Adrenal gland (tissue), 12 donors: ENCODE measurements around the gene HSBP1L1. TPM values are rescaled to one million over a fixed set of nuclear protein-coding genes. Genes with fewer than 3 reads are reported as not detected.

Experiments used
- DNase-seq, 7 donors: peaks; one replicate each; pipeline ENCODE4 v3.0.0-alpha.2; 2019 to 2020
- H3K27ac ChIP-seq, 5 donors: fragments of 200-600 bp; sonication (generic) in 4 of 5; 1 replicate in 3 of 5; 2 replicates in 2 of 5; pipeline versions ENCODE4 v1.5.1 to v1.8.0; 2016 to 2020; ENCODE audit warnings: mild to moderate bottlenecking in 1 of 5
- H3K27me3 ChIP-seq: fragments of 200-600 bp; 2 replicates; pipeline ENCODE4 v1.8.0; 2021
- H3K36me3 ChIP-seq, 2 donors: fragments of 200-600 bp; replicated peaks in 1 of 2; 1 replicate in 1 of 2; 2 replicates in 1 of 2; pipeline versions ENCODE4 v1.5.1 to v1.8.0; 2018 to 2022
- H3K4me1 ChIP-seq, 2 donors: fragments of 200-600 bp; replicated peaks in 1 of 2; 1 replicate in 1 of 2; 2 replicates in 1 of 2; pipeline versions ENCODE4 v1.5.1 to v1.8.0; 2018 to 2021
- H3K4me3 ChIP-seq, 4 donors: fragments of 200-600 bp; sonication (generic) in 3 of 4; one replicate each; pipeline ENCODE4 v1.5.1; 2016 to 2018
- H3K9me3 ChIP-seq, 3 donors: fragments of 200-600 bp; sonication (generic) in 1 of 3; replicated peaks in 1 of 3; 1 replicate in 2 of 3; 2 replicates in 1 of 3; pipeline versions ENCODE4 v1.5.1 to v1.8.0; 2016 to 2021
- CTCF ChIP-seq, 6 experiments: fragments of 450-650 bp in 4 of 6; fragments of 200-600 bp in 2 of 6; sonication (generic) in 1 of 6; IDR thresholded peaks; 1 replicate in 5 of 6; 2 replicates in 1 of 6; pipeline versions ENCODE4 v1.5.1 to v1.8.0; 2016 to 2021; ENCODE audit warnings: antibody characterized with exemption in 6 of 6, mild to moderate bottlenecking in 2 of 6, moderate library complexity in 1 of 6
- POLR2A ChIP-seq, 2 donors: fragments of 450-650 bp; IDR thresholded peaks; one replicate each; pipeline ENCODE4 v1.6.1; 2017; ENCODE audit warnings: antibody characterized with exemption in 2 of 2, mild to moderate bottlenecking in 2 of 2, moderate library complexity in 1 of 2
- WGBS, 4 donors: extraction: QIAGEN DNeasy Blood & Tissue Kit in 2 of 4; methylation state at CpG; one replicate each; pipeline versions ENCODE4 v1.1.5 to v1.1.7; 2013 to 2017; 5-methylcytosine and 5-hydroxymethylcytosine counted together
- intact Hi-C, 2 donors: fragments of 100-400 bp; cut with DNase I; formaldehyde crosslinking; loops; one replicate each; pipeline versions ENCODE4 v1.14.1 to v1.15.0; 2022 to 2023
- polyA plus RNA-seq, 3 donors: library from polyadenylated mRNA; stranded (reverse); fragments of 200-250 nt in 2 of 3; fragments of 350-450 nt in 1 of 3; fragmentation: Illumina TruSeq in 1 of 3; extraction: RNeasy Lipid Tissue Mini Kit (QIAGEN cat#74804) in 1 of 3; gene quantifications; one replicate each; pipeline ENCODE4 v1.2.3, GENCODE V29; 2013 to 2014
- total RNA-seq, 9 donors: library from RNA; depleted of rRNA in 4 of 9; stranded (reverse); fragments of >200 nt in 4 of 9; fragments of 120-200 nt in 1 of 9; fragmentation: NEBNext Ultra II Directional in 1 of 9; extraction: Animal tissue kit (Norgen Biotek cat#: 25700) in 1 of 9; gene quantifications; one replicate each; pipeline versions ENCODE4 v1.1.0 to v1.2.4, GENCODE V29; 2013 to 2023
- donor health status: healthy with polysubstance abuse.
- donor health status: Bipolar disorder and iron deficiency.
- donor health status: DM: yes; HTN: yes; CAD: no.
- donor health status: DM: no; HTN: no; CAD: no.
- donor health status: DM: no; HTN: no; CAD: no.
- donor health status: DM: yes; HTN: yes; CAD: no.

The HSBP1L1 gene
- total and polyA plus RNA-seq, 12 donors = 17.3 to 182 (median 36.0) TPM

- Histone ChIP-seq H3K4me3 (no peak overlapping the region), H3K9me3 (no peaks in the 10 kb centered on the region), H3K4me1 (peaks cover 5 to 13% of the 10 kb centered on the region in 2 donors), H3K27me3 (no peaks in the 10 kb centered on the region), H3K27ac (no peak overlapping the region), H3K36me3 (no peaks in the 10 kb centered on the region)
- TF ChIP-seq POLR2A (IDR thresholded peaks at IDR 0.05) = no peak
- TF ChIP-seq CTCF (IDR thresholded peaks at IDR 0.05) = no peak
- DNase-seq = no peak
- 62 to 85% (median 70%) methylated on average over 13 to 29 of the region's 29 CpGs for WGBS, 4 donors
- intact Hi-C loops = no loop called here
These were observed 2.7 kb upstream of the HSBP1L1 start for GRCh38 chr18:79961527-79962291.

DNA sequence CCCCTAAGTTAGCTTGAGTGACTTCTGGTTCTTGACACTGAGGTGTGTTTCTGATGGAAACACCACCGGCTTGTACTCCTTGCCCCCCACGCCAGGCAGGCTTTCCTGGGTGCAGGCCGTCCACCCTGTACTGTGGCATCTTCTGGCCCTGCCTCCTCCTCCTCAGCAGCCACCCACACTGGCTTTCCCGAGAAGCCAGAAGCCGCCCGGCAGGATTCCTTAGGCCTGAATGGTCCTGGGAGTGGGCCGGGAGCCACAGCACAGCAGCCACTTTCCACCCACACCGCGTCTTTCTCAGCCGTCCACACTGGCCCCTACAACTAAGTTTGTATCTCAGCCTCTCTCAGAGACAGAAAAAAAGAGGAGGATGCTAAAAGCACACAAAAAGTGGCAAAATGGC lies 2.1 kb upstream of the HSBP1L1 start:
- Histone ChIP-seq H3K4me3 (no peak overlapping the region), H3K9me3 (no peaks in the 10 kb centered on the region), H3K4me1 (peaks cover 5 to 13% of the 10 kb centered on the region in 2 donors), H3K36me3 (no peaks in the 10 kb centered on the region), H3K27me3 (no peaks in the 10 kb centered on the region), H3K27ac (no peak overlapping the region)
- TF ChIP-seq CTCF (IDR thresholded peaks at IDR 0.05) = no peak
- DNase-seq = no peak
- intact Hi-C loops = no loop called here
- 62 to 87% (median 83%) methylated on average over 10 of the region's 10 CpGs for WGBS, 4 donors

GRCh38 chr18:79962835-79963657 lies 1.4 kb upstream of the HSBP1L1 start:
- H3K27ac ChIP-seq = no peak overlapping the region
- H3K36me3 ChIP-seq = no peaks in the 10 kb centered on the region
- H3K4me3 ChIP-seq = no peak overlapping the region
- WGBS, 4 donors = 80 to 90% (median 89%) methylated on average over 30 of the region's 30 CpGs
- H3K9me3 ChIP-seq = no peaks in the 10 kb centered on the region
- no peaks in the 10 kb centered on the region for H3K27me3 ChIP-seq
- intact Hi-C loops = no loop called here
- TF ChIP-seq POLR2A (IDR thresholded peaks at IDR 0.05) (no peak), CTCF (IDR thresholded peaks at IDR 0.05) (no peak)
- peaks cover 5 to 13% of the 10 kb centered on the region in 2 donors for H3K4me1 ChIP-seq
- DNase-seq = no peak

- 82 to 94% (median 85%) methylated on average over 18 to 30 of the region's 30 CpGs for WGBS, 4 donors
- Histone ChIP-seq H3K27me3 (no peaks in the 10 kb centered on the region), H3K36me3 (no peaks in the 10 kb centered on the region), H3K9me3 (no peaks in the 10 kb centered on the region), H3K4me1 (peaks cover 5 to 13% of the 10 kb centered on the region in 2 donors), H3K27ac (peak overlapping the region in 3 of 5 donors; percentile 86 to 91 (median 89)), H3K4me3 (peak overlapping the region in 2 of 4 donors; percentile 55 to 63)
- no peak for DNase-seq
- intact Hi-C loops = no loop called here
- TF ChIP-seq CTCF (IDR thresholded peaks at IDR 0.05) (no peak), POLR2A (IDR thresholded peaks at IDR 0.05) (no peak)
These were observed 649 bp upstream of the HSBP1L1 start for GRCh38 chr18:79963658-79964329.
